Stimulated activated CD8-positive, alpha-beta memory T cell treated with anti-CD3 and anti-CD28 coated beads, Interleukin-12 subunit alpha, Interleukin-12 subunit beta, amount 100 ng/mL, for 4 hours (primary cell): ENCODE measurements around the gene TTC32.

Experiments
- DNase-seq: peaks from one replicate; pipeline ENCODE4 v3.0.0-alpha.2; 2020; ENCODE audit warnings: low read depth

The TTC32 gene

DNA sequence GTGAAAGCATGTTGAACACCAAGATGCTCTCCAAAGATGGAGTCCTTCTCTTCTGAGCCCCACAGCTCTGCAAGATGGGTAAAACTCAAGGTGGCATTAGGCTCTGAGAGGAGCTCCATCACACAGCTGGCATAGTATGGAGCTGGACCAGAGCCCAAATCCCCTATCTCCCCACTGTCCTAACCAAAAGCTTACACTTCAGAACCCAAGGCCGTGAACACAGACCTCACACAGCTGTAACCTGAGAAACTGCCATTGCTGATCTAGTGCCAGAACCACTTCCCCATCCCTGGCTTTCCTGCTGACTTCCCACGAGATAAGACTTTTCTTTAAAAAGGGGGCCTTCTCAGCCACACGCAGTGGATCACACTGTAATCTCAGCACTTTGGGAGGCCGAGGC is 25.0 kb downstream of the TTC32 start:
- DNase-seq: no peak

DNA sequence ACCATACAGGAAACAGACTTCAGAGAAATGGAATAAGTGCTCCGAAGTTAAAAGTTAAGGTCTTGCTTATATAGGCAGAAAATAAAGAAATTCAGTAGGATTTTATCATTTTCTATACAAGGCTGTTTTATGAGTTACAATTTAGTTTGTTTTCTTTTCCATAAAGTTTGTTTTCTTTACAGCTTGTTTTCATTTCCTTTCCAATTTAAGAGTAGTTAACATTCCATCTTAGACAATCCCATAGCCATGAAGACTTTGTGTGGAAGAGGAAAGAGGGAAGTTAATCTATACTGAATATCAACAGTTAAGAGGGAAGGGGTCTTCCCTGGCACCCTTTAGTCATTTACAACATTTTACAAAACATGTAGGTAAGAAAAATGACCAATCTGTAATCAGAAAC is 26.5 kb downstream of the TTC32 start:
- DNase-seq: no peak

DNA sequence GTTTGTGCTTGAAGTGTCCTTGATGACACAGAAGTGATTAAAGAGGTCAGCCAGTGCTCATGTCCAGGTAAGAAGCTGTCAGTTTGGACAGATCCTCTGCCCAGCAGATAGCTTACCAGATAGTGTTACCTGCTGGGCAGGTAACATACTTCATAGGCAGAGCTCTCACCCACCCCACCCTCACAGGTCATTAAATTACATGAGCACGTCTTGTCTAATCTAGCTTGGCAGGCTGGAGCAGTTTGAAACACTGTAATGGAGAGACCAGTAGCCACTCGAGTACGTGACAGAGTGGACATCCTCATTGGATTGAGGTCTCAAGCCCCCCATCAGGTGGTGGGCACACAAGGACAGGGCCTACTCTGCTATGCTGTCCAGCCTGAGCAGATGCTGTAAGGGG is 27.1 kb downstream of the TTC32 start:
- DNase-seq: no peak

DNA sequence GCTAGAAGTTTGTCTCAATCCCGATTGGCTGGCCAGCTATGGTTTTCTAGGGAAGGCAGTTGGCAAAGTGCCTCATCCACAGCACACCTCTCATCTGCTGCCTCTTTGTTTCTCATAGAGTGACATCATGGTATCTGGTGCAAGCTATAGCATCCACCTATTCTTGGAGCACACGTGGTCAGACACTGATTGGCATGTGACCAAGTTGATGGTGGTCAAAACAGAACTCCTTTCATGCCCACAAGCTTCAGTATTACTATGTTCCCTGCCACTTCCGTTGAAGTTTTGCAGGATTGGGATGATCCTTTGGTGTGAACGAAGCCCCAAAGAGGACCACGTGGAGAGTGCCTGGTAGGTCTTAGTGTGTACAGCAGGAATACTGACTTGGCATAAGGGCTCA is 28.8 kb downstream of the TTC32 start:
- DNase-seq: no peak

DNA sequence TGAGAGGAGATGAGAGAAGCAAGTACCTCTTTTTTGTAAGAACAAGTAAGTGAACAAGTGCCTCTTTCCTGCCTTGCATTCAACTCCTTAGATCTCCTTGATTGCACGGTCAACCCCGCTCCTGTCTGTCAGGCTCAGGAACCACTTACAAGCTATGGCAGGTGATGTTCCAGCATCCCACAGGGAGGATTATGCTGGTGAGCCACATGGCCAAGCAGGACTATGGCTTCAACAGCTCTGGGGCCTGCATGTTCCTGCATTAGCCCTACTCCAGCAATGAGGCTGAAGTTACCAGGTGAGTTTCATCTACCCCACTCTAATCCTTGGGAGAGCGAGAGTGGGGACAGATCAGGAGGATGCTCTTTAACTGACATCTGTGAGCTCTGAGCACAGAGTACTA is 29.5 kb downstream of the TTC32 start:
- DNase-seq: no peak

DNA sequence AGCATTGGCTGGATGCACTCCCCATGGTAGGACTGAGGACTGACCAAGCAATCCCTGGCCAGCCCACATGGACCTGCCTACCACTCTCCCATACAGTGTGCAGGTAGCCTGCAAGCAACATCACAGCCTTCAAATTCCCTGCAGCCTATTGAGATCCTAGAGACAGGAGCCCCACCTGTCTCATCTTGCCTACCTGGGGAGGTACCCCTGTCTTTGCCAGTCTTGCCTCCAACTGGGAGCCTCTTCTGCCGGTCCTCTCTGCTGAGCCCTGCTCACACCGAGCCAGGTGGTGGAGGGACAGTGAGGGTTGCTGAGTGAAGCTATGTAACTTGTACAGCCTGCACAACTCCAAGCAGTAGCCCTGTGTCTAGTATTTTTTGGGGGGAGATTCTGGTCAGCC is 29.9 kb downstream of the TTC32 start:
- DNase-seq: no peak

DNA sequence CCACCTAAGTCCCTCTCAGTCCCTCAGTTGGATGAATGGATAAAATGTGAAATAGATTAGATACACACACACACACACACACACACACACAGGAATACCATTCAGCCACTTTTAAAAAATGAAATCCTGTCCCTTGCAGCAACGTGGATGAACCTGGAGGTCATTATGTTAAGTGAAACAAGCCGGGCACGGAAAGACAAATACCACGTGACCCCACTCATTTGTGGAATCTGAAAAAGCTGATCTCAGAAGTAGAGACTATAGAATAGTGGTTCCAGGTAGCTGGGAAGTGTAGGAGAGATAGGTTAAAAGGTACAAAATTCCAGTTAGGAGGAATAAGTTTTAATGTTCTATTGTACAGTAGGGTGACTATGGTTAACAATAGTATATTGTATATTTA is 31.0 kb downstream of the TTC32 start:
- DNase-seq: no peak

DNA sequence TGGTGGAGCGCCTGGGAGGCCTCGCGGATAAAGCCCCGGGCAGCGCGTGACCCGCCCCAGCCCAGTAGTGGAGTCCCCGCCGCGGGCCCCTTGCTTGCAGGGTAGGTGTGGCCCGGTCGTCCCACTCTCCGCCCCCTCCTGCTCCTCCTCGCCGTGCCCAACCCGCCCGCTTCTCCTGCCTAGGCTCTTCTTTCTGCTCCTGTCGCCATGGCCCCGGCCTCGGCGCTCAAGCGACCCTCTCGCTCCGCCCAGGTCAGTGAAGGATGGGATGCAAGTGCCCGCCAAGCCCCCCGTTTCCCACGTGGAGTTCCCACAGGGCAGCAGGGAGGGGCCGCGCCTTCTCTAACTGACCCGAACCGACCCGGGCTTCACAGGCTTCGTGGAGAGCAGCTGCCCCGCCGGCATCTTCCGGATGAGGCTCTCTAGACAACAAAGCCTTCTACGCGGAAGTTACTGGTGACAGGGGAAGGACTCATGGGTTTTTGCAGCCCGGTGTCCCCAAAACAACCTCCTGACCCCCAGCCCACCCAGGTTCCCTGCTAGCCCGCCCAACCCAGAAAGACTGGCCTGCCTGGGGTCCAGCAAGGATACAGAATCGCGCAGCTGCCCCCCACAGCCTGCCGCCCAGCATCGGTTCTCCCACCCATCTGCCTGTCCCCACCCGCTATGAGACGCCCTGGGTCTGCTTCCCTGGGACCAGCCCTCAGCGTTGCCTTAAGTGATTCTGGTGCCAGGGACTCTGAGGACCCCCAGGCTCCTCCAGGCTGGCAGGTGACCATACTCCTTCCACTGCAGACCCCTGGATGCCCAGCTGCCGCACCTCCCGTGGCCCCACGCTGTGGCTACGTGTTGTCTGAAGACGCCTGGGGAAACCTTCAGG is 32.8 kb downstream of the TTC32 start:
- DNase-seq: peak; percentile 43

DNA sequence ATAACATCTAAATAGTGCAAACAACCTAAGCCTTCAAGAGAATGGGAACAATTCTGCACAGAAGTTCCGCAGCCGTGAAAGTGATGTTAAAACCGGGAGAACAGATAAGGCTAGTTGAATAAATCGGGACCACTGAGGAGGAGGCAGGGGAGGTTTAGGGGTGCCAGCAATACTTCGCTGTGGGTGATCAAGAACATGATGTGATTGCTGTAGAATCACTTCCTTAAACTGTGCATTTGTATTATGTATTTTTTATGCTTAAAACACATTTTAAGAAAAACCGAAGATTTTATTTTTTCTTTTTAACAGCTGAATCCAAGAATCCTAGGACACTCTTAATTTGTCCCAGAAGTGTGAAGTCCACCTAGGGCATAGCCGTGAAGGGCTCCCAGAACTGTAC is 33.6 kb downstream of the TTC32 start:
- no peak for DNase-seq

DNA sequence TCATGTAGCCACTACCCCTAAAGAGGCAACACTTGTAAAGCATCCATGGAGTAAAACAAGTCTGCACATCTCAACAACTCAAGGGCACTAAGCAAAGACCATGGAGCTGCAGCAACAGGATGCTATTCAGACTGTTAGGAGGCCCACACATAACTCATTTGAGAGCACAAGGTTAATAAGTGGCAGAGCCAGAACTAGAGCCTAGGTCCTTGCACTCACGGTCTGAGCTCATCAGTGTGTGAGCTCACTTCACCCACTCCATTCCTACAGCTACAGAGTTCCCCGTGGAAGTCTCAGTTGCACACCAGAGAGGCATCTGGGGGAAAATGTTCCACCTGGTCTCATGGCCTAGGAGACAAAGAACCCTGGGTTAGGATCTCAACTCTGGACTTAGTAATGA is 35.0 kb downstream of the TTC32 start:
- no peak for DNase-seq

DNA sequence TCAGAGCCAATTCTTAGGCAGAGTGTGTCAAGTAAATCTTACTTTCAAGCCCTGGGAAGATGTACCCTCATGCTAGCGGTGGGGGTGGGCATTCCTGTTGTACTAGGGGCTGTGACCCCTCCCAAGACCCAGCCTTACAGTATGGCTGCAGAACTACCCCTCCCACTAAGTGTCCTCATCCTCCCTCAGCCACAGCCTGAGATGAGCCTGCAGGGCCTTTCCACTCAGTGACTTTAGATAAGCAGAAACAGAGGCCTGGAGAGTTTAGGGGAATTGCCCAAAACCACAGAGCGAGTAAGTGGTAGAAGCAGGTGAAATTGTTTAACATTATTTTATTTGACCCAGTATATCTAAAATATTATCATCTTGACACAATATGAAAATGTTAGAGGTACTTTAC is 36.6 kb downstream of the TTC32 start:
- DNase-seq: no peak

DNA sequence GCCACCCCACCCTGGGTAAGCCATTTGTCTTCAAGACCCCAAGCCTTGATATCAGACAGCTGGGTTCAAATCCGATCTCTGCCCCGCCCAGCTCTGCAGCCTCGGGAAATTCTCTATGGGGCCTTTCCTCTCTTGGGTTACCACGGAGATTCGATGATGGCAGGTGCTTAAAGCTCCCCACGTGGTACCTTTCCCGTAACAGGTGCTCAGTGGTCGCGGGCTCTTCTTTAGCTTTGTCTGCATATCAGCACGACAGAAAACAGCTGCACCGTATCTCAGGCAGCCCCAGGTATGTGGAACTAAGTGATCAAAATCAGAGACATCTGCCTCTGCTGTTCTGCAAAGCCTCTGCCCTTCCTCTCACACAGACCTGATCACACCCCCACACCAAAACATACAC is 37.4 kb downstream of the TTC32 start:
- DNase-seq: no peak

DNA sequence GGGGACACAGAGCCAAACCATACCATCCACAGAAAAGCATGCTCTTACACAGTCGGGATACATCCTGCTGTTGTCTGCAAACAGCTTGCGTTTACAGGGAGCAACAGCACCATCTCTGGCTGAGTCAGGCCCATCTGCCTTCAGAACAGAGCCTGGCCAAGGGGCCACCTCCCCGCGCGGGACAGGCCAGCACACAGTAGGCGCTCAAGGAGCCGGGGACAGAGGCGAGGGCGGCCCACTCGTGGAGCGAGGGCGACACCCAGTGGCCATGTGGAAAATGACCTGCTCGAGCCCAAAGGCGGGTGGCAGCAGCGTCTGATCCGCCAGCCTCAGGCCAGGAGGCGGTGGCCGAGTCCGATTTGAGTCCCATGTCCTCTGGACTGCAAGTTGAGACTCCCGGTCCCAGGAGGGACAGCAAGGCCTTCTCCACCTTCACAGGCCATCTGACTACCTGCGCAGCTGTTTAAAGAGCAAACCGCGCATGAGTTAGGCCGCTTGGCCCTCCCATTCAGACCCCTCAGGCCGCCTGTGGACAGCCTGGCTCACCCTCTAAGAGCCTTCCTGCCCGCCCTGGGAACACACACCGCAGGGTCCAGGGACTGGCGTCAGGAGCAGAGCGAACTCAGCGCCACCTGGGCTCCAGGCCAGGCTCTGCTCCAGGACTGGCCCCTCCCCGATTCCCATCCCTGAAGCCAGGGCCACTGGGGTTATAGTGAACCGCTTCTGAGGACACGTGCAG is 38.3 kb downstream of the TTC32 start:
- peak; percentile 46 for DNase-seq

DNA sequence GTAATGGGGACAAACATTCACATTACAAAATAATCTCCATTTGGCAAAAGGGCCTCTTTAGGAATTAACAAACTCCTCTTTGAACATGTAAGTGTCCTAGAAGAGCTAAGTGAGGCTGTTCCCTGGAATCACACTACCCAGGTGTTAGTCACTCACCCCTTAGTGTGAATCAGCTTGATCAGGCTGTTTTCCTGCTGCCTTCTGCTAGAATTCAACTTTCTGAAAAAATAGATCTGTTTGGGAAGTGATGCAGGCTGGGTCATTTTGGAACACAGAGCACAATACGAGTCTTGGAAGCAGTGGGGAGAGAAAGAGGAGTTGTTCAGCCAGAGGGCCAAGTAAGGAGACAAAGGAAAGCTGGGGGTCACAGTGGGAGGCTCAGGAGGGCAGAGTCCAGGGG is 40.0 kb downstream of the TTC32 start:
- DNase-seq: no peak

DNA sequence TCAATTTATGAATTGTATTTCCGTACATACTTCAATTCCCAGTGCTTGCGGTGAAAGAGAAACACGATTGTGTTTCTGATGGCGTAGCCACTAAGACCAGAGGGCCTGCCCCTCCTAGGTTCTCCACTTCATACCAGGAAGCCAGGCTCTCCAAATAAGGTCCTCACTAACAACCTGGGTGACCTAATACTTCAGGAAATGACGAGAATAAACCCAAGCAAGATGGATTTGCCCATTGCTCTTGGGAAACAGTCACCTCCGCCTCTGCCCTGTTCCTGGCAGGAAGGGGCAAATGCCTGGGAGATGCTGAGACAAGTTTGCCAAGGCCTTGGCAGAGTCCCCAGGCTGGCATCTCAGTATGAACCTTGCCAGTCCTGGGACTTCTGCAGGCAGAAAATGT is 41.8 kb downstream of the TTC32 start:
- DNase-seq: no peak

DNA sequence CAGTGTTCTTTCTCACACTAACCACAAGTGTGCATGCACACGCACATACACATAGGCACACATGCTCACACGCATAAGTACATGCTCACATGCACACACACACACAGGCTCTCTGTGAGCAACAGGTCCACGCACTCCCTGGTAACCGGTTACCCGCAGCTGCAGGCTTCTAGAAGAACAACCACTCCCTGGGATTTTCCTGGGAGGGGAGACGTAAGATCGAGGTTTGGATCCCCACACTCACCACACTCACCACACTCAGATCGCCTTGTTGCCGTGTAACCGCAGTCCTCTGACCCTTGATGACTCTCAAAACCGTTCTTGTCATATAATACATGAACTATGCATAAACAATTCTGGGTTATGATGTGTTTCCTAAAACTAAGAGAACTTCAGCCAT is 42.2 kb downstream of the TTC32 start:
- no peak for DNase-seq

DNA sequence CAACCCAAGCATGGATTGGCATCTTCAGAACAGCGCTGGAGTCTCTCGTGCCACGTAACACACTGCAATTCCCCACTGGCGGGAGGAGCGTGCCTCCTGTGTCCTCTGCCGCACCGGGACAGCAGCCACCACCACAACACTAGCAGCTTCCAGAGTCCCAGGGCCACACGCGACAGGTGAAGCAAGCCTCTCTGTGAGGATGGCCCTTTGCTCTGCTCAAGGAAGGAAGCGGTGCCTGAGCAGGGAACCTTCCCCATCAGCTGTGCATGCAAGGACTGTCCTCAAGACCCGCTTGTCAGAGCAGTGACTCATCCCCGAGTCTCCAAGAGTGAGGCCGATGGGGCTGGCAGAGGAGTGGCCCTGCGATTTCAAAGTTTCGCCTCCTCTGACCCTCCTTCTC is 44.0 kb downstream of the TTC32 start:
- DNase-seq: no peak

DNA sequence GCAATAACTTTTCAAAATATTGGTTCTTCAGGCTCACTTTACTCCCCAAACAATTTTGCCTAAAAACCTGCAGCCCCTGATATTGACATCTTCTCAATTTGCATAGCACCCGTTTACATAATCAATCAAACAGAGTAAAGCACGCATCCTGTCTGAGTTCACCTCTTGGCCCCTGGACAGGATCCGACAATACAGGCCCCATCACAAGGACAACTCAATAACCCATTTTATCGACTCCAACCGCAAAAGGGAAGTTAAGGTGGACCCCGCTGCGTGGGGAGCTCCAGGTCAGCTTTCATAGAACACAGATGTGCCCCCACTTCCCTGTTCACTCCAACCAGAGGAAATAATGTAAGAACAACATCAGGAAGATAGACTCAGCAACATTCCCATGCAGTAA is 44.7 kb downstream of the TTC32 start:
- no peak for DNase-seq

DNA sequence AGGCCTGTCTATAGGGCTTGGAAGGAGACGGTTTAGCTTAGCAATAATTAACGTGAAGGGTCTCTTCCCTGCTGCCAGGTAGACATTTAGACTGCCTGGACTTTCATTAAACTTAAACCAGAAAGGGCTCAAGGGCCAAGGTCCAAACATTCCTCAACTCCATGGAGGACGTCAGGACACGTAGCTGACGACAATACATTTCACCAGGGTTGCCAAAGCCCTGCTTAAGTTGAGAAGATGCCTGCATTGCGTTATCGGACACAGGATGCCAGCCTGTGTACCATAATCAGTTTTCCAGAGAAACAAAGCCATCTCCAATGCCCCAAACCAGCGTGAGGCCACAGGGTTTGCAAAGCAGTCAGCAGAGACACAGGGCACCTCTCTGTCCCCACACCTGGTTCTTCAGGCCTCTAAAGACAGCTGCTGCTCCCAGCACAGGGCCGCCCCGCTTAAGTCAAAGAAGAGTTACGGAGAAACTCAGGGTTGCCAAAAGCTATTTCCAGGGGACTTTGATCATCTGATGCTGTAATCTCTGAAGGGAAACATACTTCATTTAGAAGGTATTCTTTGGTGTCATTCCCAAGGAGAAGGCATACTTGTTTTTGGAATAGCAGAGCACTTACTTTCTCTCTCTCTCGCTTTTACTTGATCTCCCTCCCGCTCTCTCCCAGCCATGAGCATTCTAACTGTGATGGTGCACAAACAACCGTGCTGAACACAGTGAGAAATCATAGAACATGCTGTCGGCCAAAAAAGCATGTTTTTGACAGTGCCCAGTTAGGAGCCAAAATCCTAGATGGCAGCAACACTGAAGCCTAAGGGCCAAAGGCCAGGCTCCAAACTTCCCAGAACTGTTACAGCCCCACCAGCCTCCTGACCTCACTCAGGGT is 46.0 kb downstream of the TTC32 start:
- DNase-seq: no peak

DNA sequence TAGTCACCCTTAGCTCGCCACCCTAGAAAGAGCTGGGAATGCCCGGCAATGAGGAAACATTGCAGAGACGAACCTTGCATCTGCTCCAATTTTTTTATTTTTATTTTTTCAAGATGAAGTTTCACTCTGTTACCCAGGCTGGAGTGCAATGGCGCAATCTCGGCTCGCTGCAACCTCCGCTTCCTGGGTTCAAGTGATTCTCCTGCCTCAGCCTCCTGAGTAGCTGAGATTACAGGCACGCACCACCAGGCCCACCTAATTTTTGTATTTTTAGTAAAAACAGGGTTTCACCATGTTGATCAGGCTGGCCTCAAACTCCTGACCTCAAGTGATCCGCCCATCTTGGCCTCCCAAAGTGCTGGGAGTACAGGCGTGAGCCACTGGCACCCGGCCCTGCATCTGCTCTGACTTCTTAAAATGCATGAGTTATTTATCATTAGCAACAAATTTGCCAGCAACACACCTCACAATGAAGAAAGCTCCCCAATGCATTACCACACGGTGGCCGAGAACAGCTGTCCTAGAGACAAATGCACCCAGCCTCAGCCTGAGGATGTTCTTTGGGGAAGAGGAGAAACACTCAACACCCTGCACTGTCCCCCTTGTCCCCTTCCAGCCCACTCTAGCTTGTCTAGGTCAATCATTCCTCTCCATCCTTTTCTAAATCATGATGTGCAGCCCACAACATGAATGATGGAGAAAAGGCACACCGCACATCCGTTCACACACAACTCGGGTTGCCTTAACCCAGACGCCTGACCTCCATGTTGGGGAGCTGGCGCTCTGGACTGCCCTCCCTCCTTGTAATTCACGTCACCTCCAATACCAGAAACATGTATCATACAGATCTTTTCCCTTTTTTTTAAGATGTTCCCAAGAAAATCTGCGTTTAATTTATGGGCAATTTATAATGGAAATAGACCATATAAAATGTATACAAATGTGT is 46.9 kb downstream of the TTC32 start:
- DNase-seq: no peak

DNA sequence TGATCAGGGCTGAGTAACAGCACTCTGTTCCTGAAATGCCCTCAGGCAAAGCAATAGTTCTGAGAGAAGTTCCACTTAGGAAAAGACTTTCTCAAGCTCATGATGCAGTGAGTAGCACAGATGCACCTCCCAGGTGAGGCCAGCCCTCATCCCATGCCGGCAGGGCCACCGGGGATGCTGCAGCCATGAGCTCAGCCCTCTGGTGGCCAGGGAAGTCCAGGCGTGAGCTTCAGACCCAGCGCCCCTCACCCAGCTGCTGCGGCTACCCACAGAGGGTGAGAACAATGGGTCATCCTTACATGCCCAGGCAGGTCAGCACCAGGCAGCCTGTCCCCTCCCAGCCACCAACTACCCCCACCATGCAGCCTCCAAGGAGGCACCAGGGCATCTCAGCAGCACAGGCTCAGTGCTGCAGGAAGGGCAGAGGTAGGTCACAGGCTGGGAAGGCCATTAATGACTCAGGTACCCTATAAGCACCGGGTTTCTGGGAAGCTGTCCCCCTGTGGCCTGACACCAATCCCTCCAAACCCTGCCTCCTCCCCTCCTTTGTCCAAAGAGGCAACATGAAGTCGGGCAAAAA is 50.6 kb downstream of the TTC32 start:
- no peak for DNase-seq
